SH-SY5Y (cell line): ENCODE measurements around the gene CA7.

Experiments
- GATA2 ChIP-seq: IDR thresholded peaks from 2 replicates; pipeline ENCODE4 v1.6.1; 2011; ENCODE audit warnings: mild to moderate bottlenecking, low read depth, low read length
- GATA3 ChIP-seq: IDR thresholded peaks from 2 replicates; pipeline ENCODE4 v1.6.1; 2011; ENCODE audit warnings: low read depth, mild to moderate bottlenecking, low read length, moderate library complexity

CA7 gene

GRCh38 chr16:66851166-66851964, 7.2 kb downstream of the CA7 start:
- TF ChIP-seq GATA2 (no peak), GATA3 (no peak)

DNA sequence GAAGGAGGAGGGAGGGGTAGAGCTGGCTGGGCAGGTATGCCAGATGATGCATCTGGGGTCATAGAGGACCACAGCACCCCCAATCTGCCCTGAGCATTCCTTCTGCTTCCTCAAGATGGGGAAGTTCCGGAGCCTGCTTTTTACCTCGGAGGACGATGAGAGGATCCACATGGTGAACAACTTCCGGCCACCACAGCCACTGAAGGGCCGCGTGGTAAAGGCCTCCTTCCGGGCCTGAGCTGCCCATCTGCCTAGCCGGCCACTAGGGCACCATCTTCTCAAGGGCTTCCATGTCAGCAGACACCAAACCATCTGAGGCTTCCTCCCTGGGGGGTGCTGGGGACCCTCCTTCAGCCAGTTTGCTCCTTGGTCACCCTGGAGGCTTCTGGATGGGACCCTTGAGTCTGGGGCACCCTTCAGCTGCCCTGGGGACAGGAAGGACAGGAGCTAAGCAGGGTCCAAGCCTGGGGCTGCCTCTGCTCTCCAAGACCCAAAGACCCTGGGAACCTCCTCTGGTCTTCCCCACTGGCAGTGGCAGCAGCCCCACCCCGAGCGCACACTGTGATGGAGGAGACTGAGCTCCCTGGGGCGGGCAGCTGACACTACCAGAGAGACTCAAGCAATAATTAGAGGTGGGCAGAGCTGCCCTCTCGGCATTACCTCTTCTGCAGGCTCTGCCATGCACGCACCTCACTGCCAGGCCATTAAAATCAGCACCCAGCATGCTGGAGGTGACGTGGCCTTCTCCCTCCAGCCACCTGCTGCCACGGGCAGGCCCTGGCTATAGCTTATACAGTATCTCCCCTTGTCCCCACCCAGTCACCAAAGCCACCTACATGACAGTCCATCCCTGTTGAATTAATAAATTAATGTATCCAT, 9.3 kb downstream of the CA7 start:
- TF ChIP-seq GATA2, result no peak
- no peak for TF ChIP-seq GATA3

- no peak for TF ChIP-seq GATA2
- no peak for TF ChIP-seq GATA3
Observed at GRCh38 chr16:66856184-66856730, 12.0 kb downstream of the CA7 start.

DNA sequence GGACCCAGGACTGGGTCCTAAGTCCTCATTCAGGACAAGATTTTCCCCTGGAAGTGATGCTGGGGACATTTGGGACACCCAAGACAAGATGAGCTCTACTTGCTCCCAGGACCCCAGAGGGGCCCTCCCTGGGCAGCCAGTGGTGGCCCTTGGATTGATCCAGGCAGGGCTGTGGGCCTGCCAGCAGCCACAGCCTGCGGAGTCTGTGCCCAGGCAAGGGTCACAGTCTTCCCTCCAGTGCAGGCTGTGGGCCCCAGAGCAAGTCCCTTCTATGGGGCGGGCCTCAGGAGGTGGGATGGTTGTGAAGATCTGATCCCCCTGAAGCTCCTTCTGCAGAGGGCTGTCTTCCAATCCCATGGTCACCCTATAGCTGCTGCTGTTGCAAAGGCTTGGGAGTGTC, 12.6 kb downstream of the CA7 start:
- TF ChIP-seq GATA3, result no peak
- no peak for TF ChIP-seq GATA2

- TF ChIP-seq GATA2 (no peak), GATA3 (no peak)
Observed at GRCh38 chr16:66857437-66857836, 13.2 kb downstream of the CA7 start.

- TF ChIP-seq GATA2 (no peak), GATA3 (no peak)
Observed at GRCh38 chr16:66858740-66859396, 14.7 kb downstream of the CA7 start.

DNA sequence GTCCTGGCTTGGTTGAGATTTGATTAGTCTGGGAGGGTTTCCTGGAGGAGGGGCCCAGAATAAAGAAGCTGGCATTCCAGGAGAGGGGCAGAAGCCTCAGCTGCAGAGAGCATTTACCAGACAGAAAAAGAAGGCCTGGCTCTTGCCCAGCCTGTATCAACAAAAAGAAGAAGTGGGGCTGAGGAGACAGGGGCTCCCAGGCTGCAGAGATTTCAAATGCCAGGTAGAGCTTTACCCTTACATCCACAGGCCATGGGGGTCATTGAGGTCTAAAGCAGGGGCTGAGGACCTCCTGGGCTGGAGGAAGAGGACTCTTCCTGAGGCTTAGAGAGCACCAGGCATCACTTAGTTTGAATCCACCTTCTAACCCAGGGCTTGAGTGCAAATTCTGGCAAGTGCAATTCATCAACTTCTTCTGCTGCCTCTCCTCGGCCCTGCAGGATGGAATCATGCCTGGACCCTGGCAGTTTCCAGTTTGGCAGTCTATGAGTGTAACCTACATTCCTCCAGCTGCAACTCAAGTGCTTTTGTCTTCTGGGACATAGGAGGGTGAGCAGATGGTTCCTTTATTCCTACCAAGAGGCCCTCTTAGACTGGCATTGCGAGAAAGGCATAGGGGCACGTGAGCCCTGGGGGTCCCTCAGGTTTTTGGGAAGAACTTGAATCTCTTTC, 15.3 kb downstream of the CA7 start:
- TF ChIP-seq GATA2 (no peak), GATA3 (no peak)

- no peak for TF ChIP-seq GATA2
- no peak for TF ChIP-seq GATA3
Observed at GRCh38 chr16:66862023-66862520, 17.9 kb downstream of the CA7 start.

GRCh38 chr16:66863707-66864106, 19.5 kb downstream of the CA7 start:
- TF ChIP-seq GATA2, result no peak
- TF ChIP-seq GATA3, result no peak

GRCh38 chr16:66869424-66869823, 25.2 kb downstream of the CA7 start:
- no peak for TF ChIP-seq GATA3
- TF ChIP-seq GATA2, result no peak

DNA sequence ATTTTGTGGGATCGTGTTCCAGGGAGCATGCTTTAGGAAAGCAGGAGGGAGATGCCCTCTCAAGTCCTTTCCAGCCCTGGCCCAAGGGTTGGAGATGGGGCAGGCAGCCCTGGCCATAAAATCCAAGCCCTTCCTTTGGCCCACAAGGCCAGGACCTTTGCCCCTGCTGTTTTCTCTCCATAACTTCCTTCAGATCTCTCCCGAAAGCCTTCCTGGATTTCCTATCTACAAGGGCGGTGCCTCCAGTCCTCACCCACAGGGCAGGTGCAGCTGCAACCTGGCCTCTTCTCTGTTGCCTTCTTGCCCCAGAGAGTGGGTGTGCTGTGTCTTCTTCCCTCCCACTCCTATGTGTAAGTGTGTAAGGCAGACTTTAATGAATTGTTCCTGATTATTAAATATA, 27.6 kb downstream of the CA7 start:
- TF ChIP-seq GATA2 (no peak), GATA3 (no peak)

DNA sequence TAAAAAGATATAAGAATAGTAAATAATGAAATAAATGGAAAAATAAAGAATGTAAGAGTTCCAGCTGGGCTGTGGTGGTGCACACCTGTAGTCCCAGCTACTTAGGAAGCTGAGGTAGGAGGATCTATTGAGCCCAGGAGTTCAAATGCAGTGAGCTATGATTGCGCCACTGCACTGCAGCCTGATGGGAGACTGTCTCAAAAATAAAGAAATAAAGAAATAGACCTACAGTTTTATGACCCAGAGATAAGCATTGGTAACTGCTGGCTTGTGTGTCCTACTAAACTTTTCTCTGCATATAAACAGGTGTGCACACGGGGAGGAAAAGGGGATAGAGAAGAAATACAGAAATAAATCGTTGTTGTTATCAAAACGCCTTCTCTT, 28.3 kb downstream of the CA7 start:
- TF ChIP-seq GATA3, result no peak
- TF ChIP-seq GATA2, result no peak

- no peak for TF ChIP-seq GATA2
- TF ChIP-seq GATA3, result no peak
Observed at GRCh38 chr16:66872943-66873684, 28.9 kb downstream of the CA7 start.
